Panc1 (cell line): ENCODE results near the gene PRDM10. TPM values are rescaled to one million over a fixed set of nuclear protein-coding genes. Genes with fewer than 3 reads are reported as not detected.

Experiments used
- ATAC-seq: fragments of 200-7000 bp; cut with Tn5 transposase; 2 replicates; pipeline ENCODE4 v1.9.1; 2020; ENCODE audit warnings: mild to moderate bottlenecking, moderate library complexity
- BruUV-seq: library from RNA; stranded (reverse); fragments of 400-500 nt; replicated peaks from 2 replicates; lab custom pipeline; 2021; lab: Mats Ljungman, UMichigan
- CTCF ChIA-PET: fragments of 300-600 bp; sonication (Branson Sonifier 250); formaldehyde crosslinking; loops from one replicate; lab custom pipeline; 2022; ENCODE audit warnings: antibody characterized with exemption; lab: Charles Lee
- POLR2A ChIA-PET: fragments of 300-600 bp; sonication (Branson Sonifier 250); formaldehyde crosslinking; loops from one replicate; lab custom pipeline; 2022; ENCODE audit warnings: antibody characterized with exemption; lab: Charles Lee
- DNase-seq: peaks from one replicate; pipeline ENCODE4 v3.0.0-alpha.2; 2010; ENCODE audit warnings: low read depth, low spot score
- H3K27ac ChIP-seq: 2 replicates; pipeline ENCODE4 v1.5.1; 2011; ENCODE audit warnings: mild to moderate bottlenecking, low read length, inconsistent platforms
- H3K27me3 ChIP-seq: fragments of 200-500 bp; sonication (Bioruptor generic); 2 replicates; pipeline ENCODE4 v1.6.0; 2014; ENCODE audit warnings: low read length, inconsistent platforms; ENCODE audit not compliant: control insufficient read depth, insufficient read depth
- H3K36me3 ChIP-seq: fragments of 200-500 bp; sonication (Bioruptor generic); 2 replicates; pipeline ENCODE4 v1.5.1; 2014; ENCODE audit warnings: inconsistent platforms, mild to moderate bottlenecking, low read length, moderate library complexity; ENCODE audit not compliant: control insufficient read depth, insufficient read depth
- H3K4me1 ChIP-seq: 2 replicates; pipeline ENCODE4 v1.5.1; 2011; ENCODE audit warnings: inconsistent platforms, mild to moderate bottlenecking, low read length, moderate library complexity; ENCODE audit not compliant: control insufficient read depth, insufficient read depth
- H3K4me3 ChIP-seq, 2 experiments: 2 replicates each; pipeline ENCODE4 v1.5.1; 2011 to 2012; ENCODE audit warnings: low read depth in 2 of 2, low read length in 2 of 2, mild to moderate bottlenecking in 2 of 2, inconsistent platforms in 1 of 2, moderate library complexity in 1 of 2
- H3K9me3 ChIP-seq: fragments of 200-500 bp; sonication (Bioruptor generic); 2 replicates; pipeline ENCODE4 v1.5.1; 2014; ENCODE audit warnings: low read depth, mild to moderate bottlenecking, inconsistent platforms, low read length, moderate library complexity; ENCODE audit not compliant: control insufficient read depth, insufficient read depth
- CTCF ChIP-seq: fragments of 450-650 bp; IDR thresholded peaks from 2 replicates; pipeline ENCODE4 v1.5.1; 2017; ENCODE audit warnings: mild to moderate bottlenecking
- POLR2AphosphoS5 ChIP-seq: IDR thresholded peaks from 2 replicates; pipeline ENCODE4 v1.6.1; 2012; ENCODE audit warnings: mild to moderate bottlenecking, low read depth, low read length, moderate library complexity
- REST ChIP-seq, 2 experiments: IDR thresholded peaks; 2 replicates each; pipeline ENCODE4 v1.6.1; 2011 to 2012; ENCODE audit warnings: low read depth in 2 of 2, control low read depth in 1 of 2, low read length in 1 of 2, mild to moderate bottlenecking in 1 of 2, moderate library complexity in 1 of 2; ENCODE audit not compliant: insufficient read depth in 1 of 2
- SIN3A ChIP-seq: IDR thresholded peaks from 2 replicates; pipeline ENCODE4 v1.6.1; 2012; ENCODE audit warnings: low read depth, mild to moderate bottlenecking, low read length, moderate library complexity, borderline replicate concordance; ENCODE audit not compliant: insufficient read depth
- TCF7L2 ChIP-seq: IDR thresholded peaks from 2 replicates; pipeline ENCODE4 v1.6.1; 2011; ENCODE audit warnings: mild to moderate bottlenecking, low read depth, low read length, inconsistent platforms
- in situ Hi-C: cut with HindIII; loops from 2 replicates; pipeline ENCODE4 v1.10.0; 2016; ENCODE audit warnings: low sequenced_read_pairs, low pct_unique_long_range_greater_than_20kb
- intact Hi-C: fragments of 100-400 bp; cut with micrococcal nuclease; formaldehyde crosslinking; loops from one replicate; pipeline ENCODE4 v1.10.0; 2022; ENCODE audit not compliant: unreplicated experiment
- total RNA-seq: library from RNA; stranded (reverse); gene quantifications from one replicate; pipeline ENCODE4 v1.2.1, GENCODE V29; 2021; ENCODE audit not compliant: unreplicated experiment

PRDM10 gene
- total RNA-seq, 1 experiment from 2014 or later, result 12.5 TPM

GRCh38 chr11:129960216-129961214, 42.1 kb downstream of the PRDM10 start:
- ChIA-PET CTCF (interaction anchor here (0.5 kb wide), 1 partner anchor 194 kb away, joined by 4 read pairs; no protein-coding TSS in a partner anchor), POLR2A (interaction anchor here (0.5 to 0.6 kb wide), 2 partner anchors 42 to 108 kb away, joined by 7 to 15 read pairs; partner anchors contain the start of gene PRDM10)
- H3K4me3 ChIP-seq, result no peak overlapping the region
- peaks cover 8% of the 10 kb centered on the region for H3K4me1 ChIP-seq
- H3K9me3 ChIP-seq, result no peaks in the 10 kb centered on the region
- no peaks in the 10 kb centered on the region for H3K36me3 ChIP-seq
- TF ChIP-seq TCF7L2, result peak; percentile 32; the same call in 1 of the 2 replicates
- TF ChIP-seq POLR2AphosphoS5, result no peak
- peak in 1 of 2 experiments; percentile 27; a peak in 1 of 4 replicates for TF ChIP-seq REST (IDR thresholded peaks at IDR 0.05; ENCODE audit: insufficient read depth in 1 of 2, low read depth in 2 of 2, low read length in 1 of 2)
- TF ChIP-seq SIN3A, result no peak
- no peak for TF ChIP-seq CTCF
- DNase-seq (peak; percentile 71), ATAC-seq (peak; percentile 89)
- BruUV-seq, result no TSS peak
- in situ Hi-C loops (no loop called here), intact Hi-C loops (no loop called here)
- H3K27me3 ChIP-seq, result no peaks in the 10 kb centered on the region
- no peak overlapping the region for H3K27ac ChIP-seq

- no peaks in the 10 kb centered on the region for H3K27me3 ChIP-seq
- no peaks in the 10 kb centered on the region for H3K9me3 ChIP-seq
- TF ChIP-seq CTCF (no peak), TCF7L2 (no peak), REST (IDR thresholded peaks at IDR 0.05; ENCODE audit: insufficient read depth in 1 of 2, low read depth in 2 of 2, low read length in 1 of 2) (no peak), SIN3A (no peak)
- BruUV-seq, result no TSS peak
- no peak for DNase-seq
- no peak overlapping the region for H3K27ac ChIP-seq
- in situ Hi-C loops, result no loop called here
- H3K4me1 ChIP-seq, result peaks cover 8% of the 10 kb centered on the region
- intact Hi-C loops, result no loop called here
- no peaks in the 10 kb centered on the region for H3K36me3 ChIP-seq
- H3K4me3 ChIP-seq, result no peak overlapping the region
- ChIA-PET POLR2A (no interaction called here), CTCF (interaction anchor here (0.7 kb wide), 1 partner anchor 13 kb away, joined by 3 read pairs; no protein-coding TSS in a partner anchor)
- no peak for ATAC-seq
Observed at GRCh38 chr11:129959687-129960086, 42.9 kb downstream of the PRDM10 start.
